ENCODE measurements around the gene VPS37C. TPM values are rescaled to one million over a fixed set of nuclear protein-coding genes. Genes with fewer than 3 reads are reported as not detected.

VPS37C gene
- total RNA-seq, 4 donors from 2014 or later, result 12.6 to 23.5 (median 18.0) TPM

DNA sequence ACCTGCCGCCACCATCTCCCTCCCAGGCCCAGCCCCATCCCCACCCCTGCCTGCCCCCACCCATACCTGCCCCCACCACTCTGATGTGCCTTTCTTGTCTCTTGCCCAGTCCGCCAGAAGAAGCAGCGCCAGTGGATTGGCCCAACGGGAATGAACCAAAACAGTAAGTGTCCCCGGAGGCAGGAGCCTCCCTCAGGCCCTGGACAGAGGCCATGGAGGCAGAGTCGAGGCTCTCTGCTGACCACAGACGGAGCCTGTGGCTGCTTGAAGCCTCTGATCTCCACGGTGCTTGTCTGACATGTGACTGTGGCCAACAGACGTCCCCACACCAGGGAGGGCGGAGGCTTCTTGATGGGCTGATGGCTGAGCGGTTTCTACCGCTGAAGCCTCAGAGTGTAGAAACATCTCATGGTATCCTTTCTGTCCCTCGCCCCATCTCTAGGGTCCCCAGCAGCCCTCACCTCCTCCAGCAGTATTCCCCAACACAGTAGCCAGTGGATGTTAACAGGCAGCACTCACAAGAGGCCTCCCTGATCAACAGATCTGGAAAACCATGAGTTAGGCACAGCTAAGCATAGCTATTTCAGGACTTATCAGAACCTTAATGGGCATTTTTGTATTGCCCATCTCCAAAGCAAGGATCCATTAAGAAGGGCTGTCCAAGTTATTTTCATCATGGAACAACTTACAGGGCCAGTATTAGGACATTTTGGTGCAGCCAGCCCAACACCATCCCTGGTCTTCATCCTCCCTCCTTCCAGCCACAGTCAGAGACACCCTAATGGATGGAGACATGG is 37.3 kb downstream of the VPS37C start:
- DNase-seq, result no peak
- Histone ChIP-seq H3K27me3 (no peaks in the 10 kb centered on the region), H3K27ac (no peak overlapping the region), H3K4me1 (peaks cover 8 to 15% (median 11%) of the 10 kb centered on the region in 3 donors), H3K4me3 (no peak overlapping the region), H3K36me3 (peaks cover 0 to 20% (median 0%) of the 10 kb centered on the region in 3 donors), H3K9me3 (no peaks in the 10 kb centered on the region)
- intact Hi-C loops (cut with DNase I), result loop anchor here (10.0 kb wide), 1 partner anchor 299 kb away; no protein-coding TSS in a partner anchor
- TF ChIP-seq POLR2A (IDR thresholded peaks at IDR 0.05), result no peak
- TF ChIP-seq, protein P1, sequence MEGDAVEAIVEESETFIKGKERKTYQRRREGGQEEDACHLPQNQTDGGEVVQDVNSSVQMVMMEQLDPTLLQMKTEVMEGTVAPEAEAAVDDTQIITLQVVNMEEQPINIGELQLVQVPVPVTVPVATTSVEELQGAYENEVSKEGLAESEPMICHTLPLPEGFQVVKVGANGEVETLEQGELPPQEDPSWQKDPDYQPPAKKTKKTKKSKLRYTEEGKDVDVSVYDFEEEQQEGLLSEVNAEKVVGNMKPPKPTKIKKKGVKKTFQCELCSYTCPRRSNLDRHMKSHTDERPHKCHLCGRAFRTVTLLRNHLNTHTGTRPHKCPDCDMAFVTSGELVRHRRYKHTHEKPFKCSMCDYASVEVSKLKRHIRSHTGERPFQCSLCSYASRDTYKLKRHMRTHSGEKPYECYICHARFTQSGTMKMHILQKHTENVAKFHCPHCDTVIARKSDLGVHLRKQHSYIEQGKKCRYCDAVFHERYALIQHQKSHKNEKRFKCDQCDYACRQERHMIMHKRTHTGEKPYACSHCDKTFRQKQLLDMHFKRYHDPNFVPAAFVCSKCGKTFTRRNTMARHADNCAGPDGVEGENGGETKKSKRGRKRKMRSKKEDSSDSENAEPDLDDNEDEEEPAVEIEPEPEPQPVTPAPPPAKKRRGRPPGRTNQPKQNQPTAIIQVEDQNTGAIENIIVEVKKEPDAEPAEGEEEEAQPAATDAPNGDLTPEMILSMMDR (IDR thresholded peaks at IDR 0.05), result no peak
- 68 to 93% methylated on average over 6 of the region's 13 CpGs for WGBS, 2 donors

DNA sequence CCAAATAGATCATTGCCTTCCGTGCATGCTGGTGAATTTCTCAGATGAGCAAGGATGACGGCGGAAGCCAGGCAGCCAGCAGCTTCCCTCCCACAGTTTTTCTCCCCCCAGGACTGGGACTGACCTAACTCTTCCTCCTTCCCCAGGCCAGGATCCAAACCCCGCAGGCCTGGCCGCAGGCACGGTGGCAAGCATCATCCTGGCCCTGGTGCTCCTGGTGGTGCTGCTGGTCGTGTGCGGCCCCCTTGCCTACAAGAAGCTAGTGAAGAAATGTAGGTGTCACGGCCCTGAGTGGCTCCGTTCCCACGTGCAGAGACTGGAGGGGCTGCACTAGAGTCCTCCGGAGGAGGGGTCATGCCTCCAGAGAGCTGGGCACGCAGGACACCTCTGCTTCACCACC is 38.5 kb downstream of the VPS37C start:
- no peak overlapping the region for H3K4me3 ChIP-seq
- 86 to 90% methylated on average over 13 of the region's 13 CpGs for WGBS, 2 donors
- intact Hi-C loops (cut with DNase I), result loop anchor here (10.0 kb wide), 1 partner anchor 298 kb away; no protein-coding TSS in a partner anchor

DNA sequence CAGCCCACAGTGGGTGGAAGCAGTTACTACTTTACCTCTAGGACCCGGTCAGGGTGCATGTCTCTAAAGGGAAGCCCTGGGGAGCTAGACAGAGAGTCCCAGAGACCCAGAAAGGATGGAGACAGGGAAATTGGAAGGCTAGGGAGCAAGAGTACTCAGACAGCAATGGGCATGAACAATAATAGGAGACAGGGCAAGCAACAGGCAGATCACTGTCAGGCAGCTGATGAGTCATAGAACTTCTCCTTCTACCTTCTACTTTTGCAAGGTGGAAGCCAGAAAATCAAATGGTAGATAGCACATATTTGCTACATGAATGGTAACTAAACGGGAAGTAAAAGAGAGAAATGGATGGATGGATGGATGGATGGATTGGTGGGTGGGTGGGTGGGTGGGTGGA is 39.3 kb downstream of the VPS37C start:
- Histone ChIP-seq H3K27ac (no peak overlapping the region), H3K36me3 (peaks cover 0 to under 1% (median 0%) of the 10 kb centered on the region in 3 donors), H3K4me3 (no peak overlapping the region), H3K4me1 (peaks cover 8 to 15% (median 11%) of the 10 kb centered on the region in 3 donors), H3K9me3 (no peaks in the 10 kb centered on the region), H3K27me3 (no peaks in the 10 kb centered on the region)
- 39 to 64% methylated on average over 2 of the region's 2 CpGs for WGBS, 2 donors
- intact Hi-C loops (cut with DNase I), result loop anchor here (10.0 kb wide), 1 partner anchor 297 kb away; no protein-coding TSS in a partner anchor
- DNase-seq, result no peak
- no peak for TF ChIP-seq POLR2A (IDR thresholded peaks at IDR 0.05)
- TF ChIP-seq, protein P1 (IDR thresholded peaks at IDR 0.05), result no peak

More for the DNA sequence above, 38.5 kb downstream of the VPS37C start:
- DNase-seq, result no peak
- H3K27ac ChIP-seq, result no peak overlapping the region
- H3K27me3 ChIP-seq, result no peaks in the 10 kb centered on the region
- no peaks in the 10 kb centered on the region for H3K9me3 ChIP-seq
- TF ChIP-seq, protein P1 (IDR thresholded peaks at IDR 0.05), result no peak
- TF ChIP-seq POLR2A (IDR thresholded peaks at IDR 0.05), result no peak
- H3K4me1 ChIP-seq, result peaks cover 8 to 15% (median 11%) of the 10 kb centered on the region in 3 donors
- peaks cover 0 to 8% (median 0%) of the 10 kb centered on the region in 3 donors for H3K36me3 ChIP-seq

DNA sequence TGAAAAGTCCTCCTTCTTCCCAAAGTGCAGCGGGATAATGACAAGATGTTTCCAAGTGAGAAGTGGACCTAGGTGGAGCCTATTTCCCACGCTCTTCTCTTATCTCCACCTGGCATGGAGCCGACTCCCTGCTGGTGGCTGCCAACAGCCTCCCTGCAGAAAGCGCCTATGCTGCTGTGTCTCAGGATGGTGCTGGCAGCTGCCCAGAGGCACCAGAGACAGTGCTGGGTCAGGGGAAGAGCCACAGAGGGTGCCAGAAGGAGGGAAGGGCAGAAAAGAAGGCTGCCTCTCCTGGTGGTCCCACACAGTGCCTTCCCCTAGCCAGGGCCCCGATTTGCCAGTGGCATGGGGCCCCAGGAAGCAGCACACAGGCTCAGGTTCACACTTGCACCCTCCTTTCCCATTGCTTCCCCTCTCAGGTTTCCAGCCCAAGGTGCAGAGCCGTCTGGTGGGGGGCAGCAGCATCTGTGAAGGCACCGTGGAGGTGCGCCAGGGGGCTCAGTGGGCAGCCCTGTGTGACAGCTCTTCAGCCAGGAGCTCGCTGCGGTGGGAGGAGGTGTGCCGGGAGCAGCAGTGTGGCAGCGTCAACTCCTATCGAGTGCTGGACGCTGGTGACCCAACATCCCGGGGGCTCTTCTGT is 39.9 kb downstream of the VPS37C start:
- Histone ChIP-seq H3K27ac (no peak overlapping the region), H3K4me3 (no peak overlapping the region), H3K36me3 (no peaks in the 10 kb centered on the region), H3K9me3 (no peaks in the 10 kb centered on the region), H3K27me3 (no peaks in the 10 kb centered on the region), H3K4me1 (peaks cover 8 to 15% (median 11%) of the 10 kb centered on the region in 3 donors)
- TF ChIP-seq, protein P1 (IDR thresholded peaks at IDR 0.05), result no peak
- TF ChIP-seq POLR2A (IDR thresholded peaks at IDR 0.05), result no peak
- 20 to 74% methylated on average over 1 to 9 of the region's 15 CpGs for WGBS, 2 donors
- DNase-seq, result no peak
- intact Hi-C loops (cut with DNase I), result loop anchor here (10.0 kb wide), 1 partner anchor 297 kb away; no protein-coding TSS in a partner anchor

Data from esophagus squamous epithelium (tissue), 5 donors.